Ascending aorta (tissue), 2 donors: ENCODE measurements around the gene RALA. TPM values are rescaled to one million over a fixed set of nuclear protein-coding genes. Genes with fewer than 3 reads are reported as not detected.

Experiments used
- DNase-seq, 2 donors: peaks; one replicate each; pipeline ENCODE4 v3.0.0-alpha.2; 2019; ENCODE audit warnings: low spot score in 2 of 2
- H3K27ac ChIP-seq, 2 donors: fragments of 200-600 bp; sonication (generic); one replicate each; pipeline ENCODE4 v1.5.1; 2016 to 2017; ENCODE audit warnings: mild to moderate bottlenecking in 1 of 2
- H3K27me3 ChIP-seq: fragments of 200-600 bp; sonication (generic); one replicate; pipeline ENCODE4 v1.5.1; 2017
- H3K36me3 ChIP-seq, 2 donors: fragments of 200-600 bp; sonication (generic); one replicate each; pipeline ENCODE4 v1.5.1; 2016
- H3K4me1 ChIP-seq, 2 donors: fragments of 200-600 bp; sonication (generic); one replicate each; pipeline ENCODE4 v1.5.1; 2016 to 2017; ENCODE audit warnings: mild to moderate bottlenecking in 1 of 2
- H3K4me3 ChIP-seq, 2 donors: fragments of 200-600 bp; sonication (generic); one replicate each; pipeline ENCODE4 v1.5.1; 2016 to 2017; ENCODE audit warnings: mild to moderate bottlenecking in 1 of 2
- H3K9me3 ChIP-seq, 2 donors: fragments of 200-600 bp; sonication (generic); one replicate each; pipeline ENCODE4 v1.5.1; 2016
- intact Hi-C: fragments of 100-400 bp; cut with DNase I; formaldehyde crosslinking; loops from one replicate; pipeline ENCODE4 v1.15.1; 2023
- total RNA-seq: library from RNA; depleted of rRNA; stranded (reverse); fragments of >200 nt; gene quantifications from one replicate; pipeline ENCODE4 v1.1.0, GENCODE V29; 2016
- TF ChIP-seq, protein P1 (sequence below), 3 experiments: fragments of 200-600 bp in 2 of 3; fragments of 450-650 bp in 1 of 3; sonication (generic) in 2 of 3; IDR thresholded peaks; one replicate each; pipeline ENCODE4 v1.5.1; 2016 to 2019; ENCODE audit warnings: antibody characterized with exemption in 3 of 3, mild to moderate bottlenecking in 1 of 3, moderate library complexity in 1 of 3

RALA gene
- total RNA-seq, 1 donor from 2014 or later, result 6.0 TPM

- no peaks in the 10 kb centered on the region for H3K36me3 ChIP-seq
- H3K27ac ChIP-seq, result no peak overlapping the region
- no peaks in the 10 kb centered on the region for H3K9me3 ChIP-seq
- no peaks in the 10 kb centered on the region for H3K4me1 ChIP-seq
- no peak overlapping the region for H3K4me3 ChIP-seq
- no peak for DNase-seq
- intact Hi-C loops, result no loop called here
- no peaks in the 10 kb centered on the region for H3K27me3 ChIP-seq
- TF ChIP-seq, protein P1, sequence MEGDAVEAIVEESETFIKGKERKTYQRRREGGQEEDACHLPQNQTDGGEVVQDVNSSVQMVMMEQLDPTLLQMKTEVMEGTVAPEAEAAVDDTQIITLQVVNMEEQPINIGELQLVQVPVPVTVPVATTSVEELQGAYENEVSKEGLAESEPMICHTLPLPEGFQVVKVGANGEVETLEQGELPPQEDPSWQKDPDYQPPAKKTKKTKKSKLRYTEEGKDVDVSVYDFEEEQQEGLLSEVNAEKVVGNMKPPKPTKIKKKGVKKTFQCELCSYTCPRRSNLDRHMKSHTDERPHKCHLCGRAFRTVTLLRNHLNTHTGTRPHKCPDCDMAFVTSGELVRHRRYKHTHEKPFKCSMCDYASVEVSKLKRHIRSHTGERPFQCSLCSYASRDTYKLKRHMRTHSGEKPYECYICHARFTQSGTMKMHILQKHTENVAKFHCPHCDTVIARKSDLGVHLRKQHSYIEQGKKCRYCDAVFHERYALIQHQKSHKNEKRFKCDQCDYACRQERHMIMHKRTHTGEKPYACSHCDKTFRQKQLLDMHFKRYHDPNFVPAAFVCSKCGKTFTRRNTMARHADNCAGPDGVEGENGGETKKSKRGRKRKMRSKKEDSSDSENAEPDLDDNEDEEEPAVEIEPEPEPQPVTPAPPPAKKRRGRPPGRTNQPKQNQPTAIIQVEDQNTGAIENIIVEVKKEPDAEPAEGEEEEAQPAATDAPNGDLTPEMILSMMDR (IDR thresholded peaks at IDR 0.05), result no peak
These were observed 28.3 kb upstream of the RALA start for GRCh38 chr7:39594988-39595620.

GRCh38 chr7:39602351-39602750 is 21.0 kb upstream of the RALA start:
- H3K27ac ChIP-seq, result no peak overlapping the region
- no peaks in the 10 kb centered on the region for H3K27me3 ChIP-seq
- no peak overlapping the region for H3K4me3 ChIP-seq
- intact Hi-C loops, result no loop called here
- H3K36me3 ChIP-seq, result no peaks in the 10 kb centered on the region
- no peaks in the 10 kb centered on the region for H3K4me1 ChIP-seq
- no peak for DNase-seq
- TF ChIP-seq, protein P1 (IDR thresholded peaks at IDR 0.05), result no peak
- no peaks in the 10 kb centered on the region for H3K9me3 ChIP-seq

DNA sequence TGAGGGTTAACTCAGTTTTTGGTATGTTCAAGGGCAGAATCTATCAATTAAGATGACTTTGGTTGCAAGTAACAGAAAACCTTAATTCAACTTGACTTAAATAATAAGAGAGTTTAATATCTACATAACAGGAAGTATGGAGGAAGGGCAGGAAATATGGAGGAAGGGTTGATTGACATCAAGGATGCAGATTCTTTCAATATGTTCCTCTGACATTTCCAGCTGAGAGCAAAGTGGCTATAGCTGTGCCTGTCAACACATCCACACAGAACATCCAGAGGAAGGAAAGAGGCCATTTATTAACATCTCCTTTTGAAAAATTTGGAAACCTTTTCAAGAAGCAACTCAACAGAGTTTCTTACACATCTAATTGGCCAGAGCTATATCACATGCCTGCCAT is 19.4 kb upstream of the RALA start:
- H3K27me3 ChIP-seq, result no peaks in the 10 kb centered on the region
- no peaks in the 10 kb centered on the region for H3K9me3 ChIP-seq
- H3K4me1 ChIP-seq, result no peaks in the 10 kb centered on the region
- no peak overlapping the region for H3K27ac ChIP-seq
- H3K4me3 ChIP-seq, result no peak overlapping the region
- DNase-seq, result no peak
- H3K36me3 ChIP-seq, result no peaks in the 10 kb centered on the region
- TF ChIP-seq, protein P1 (IDR thresholded peaks at IDR 0.05), result no peak
- intact Hi-C loops, result no loop called here

- Histone ChIP-seq H3K9me3 (no peaks in the 10 kb centered on the region), H3K27me3 (no peaks in the 10 kb centered on the region), H3K4me3 (no peak overlapping the region), H3K27ac (no peak overlapping the region), H3K36me3 (no peaks in the 10 kb centered on the region), H3K4me1 (no peaks in the 10 kb centered on the region)
- no peak for DNase-seq
- intact Hi-C loops, result no loop called here
- TF ChIP-seq, protein P1 (IDR thresholded peaks at IDR 0.05), result no peak
These were observed 18.3 kb upstream of the RALA start for GRCh38 chr7:39605087-39605486.

DNA sequence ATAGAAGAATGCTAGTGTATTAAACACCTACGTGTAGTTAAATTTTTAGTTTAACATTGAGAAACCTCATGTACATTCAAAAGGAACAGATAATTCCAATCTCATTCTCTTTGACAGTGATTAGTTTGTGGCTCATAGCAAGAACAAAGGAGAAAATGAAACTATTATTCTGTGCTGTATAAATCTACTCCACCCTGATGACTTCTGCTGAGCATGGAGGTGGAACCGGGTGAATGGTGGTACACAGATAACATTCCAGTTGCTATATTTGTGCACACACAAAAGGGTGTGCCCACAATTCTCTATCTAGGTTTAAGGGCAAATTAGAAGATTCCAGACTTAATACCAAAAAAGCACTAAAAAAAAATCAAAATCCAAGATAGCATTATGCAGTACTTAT is 17.0 kb upstream of the RALA start:
- Histone ChIP-seq H3K27me3 (no peaks in the 10 kb centered on the region), H3K27ac (no peak overlapping the region), H3K4me3 (no peak overlapping the region), H3K36me3 (no peaks in the 10 kb centered on the region), H3K9me3 (no peaks in the 10 kb centered on the region), H3K4me1 (no peaks in the 10 kb centered on the region)
- TF ChIP-seq, protein P1 (IDR thresholded peaks at IDR 0.05), result no peak
- intact Hi-C loops, result no loop called here
- DNase-seq, result no peak

- no peaks in the 10 kb centered on the region for H3K4me1 ChIP-seq
- TF ChIP-seq, protein P1 (IDR thresholded peaks at IDR 0.05), result no peak
These were observed 16.4 kb upstream of the RALA start for GRCh38 chr7:39606941-39607340.

More at GRCh38 chr7:39606941-39607340, 16.4 kb upstream of the RALA start:
- Histone ChIP-seq H3K36me3 (no peaks in the 10 kb centered on the region), H3K27ac (no peak overlapping the region), H3K27me3 (no peaks in the 10 kb centered on the region), H3K4me3 (no peak overlapping the region), H3K9me3 (no peaks in the 10 kb centered on the region)
- intact Hi-C loops, result no loop called here
- DNase-seq, result no peak
